Smooth muscle cell (in vitro differentiated cells): ENCODE results near the gene VAV1. TPM values are rescaled to one million over a fixed set of nuclear protein-coding genes. Genes with fewer than 3 reads are reported as not detected.

ENCODE experiments used
- DNase-seq: peaks from one replicate; lab custom pipeline; 2025; ENCODE audit not compliant: unreplicated experiment; lab: John Stamatoyannopoulos, UW
- H2AFZ ChIP-seq: fragments of 200-600 bp; sonication (generic); 2 replicates; pipeline ENCODE4 v1.6.0; 2016; ENCODE audit warnings: antibody characterized with exemption, low read depth, mild to moderate bottlenecking
- H3F3A ChIP-seq: fragments of 200-600 bp; sonication (generic); 2 replicates; pipeline ENCODE4 v1.6.0; 2017; ENCODE audit warnings: antibody characterized with exemption, low read depth
- H3K27ac ChIP-seq: fragments of 200-600 bp; sonication (generic); 2 replicates; pipeline ENCODE4 v1.5.1; 2016; ENCODE audit warnings: low read depth, mild to moderate bottlenecking
- H3K27me3 ChIP-seq: fragments of 200-600 bp; sonication (generic); 2 replicates; pipeline ENCODE4 v1.6.1; 2016; ENCODE audit warnings: low read depth, mild to moderate bottlenecking
- H3K36me3 ChIP-seq: fragments of 200-600 bp; sonication (generic); 2 replicates; pipeline ENCODE4 v1.5.1; 2016; ENCODE audit warnings: low read depth
- H3K4me1 ChIP-seq: fragments of 200-600 bp; sonication (generic); 2 replicates; pipeline ENCODE4 v1.5.1; 2016; ENCODE audit warnings: low read depth
- H3K4me2 ChIP-seq: fragments of 200-600 bp; sonication (generic); 2 replicates; pipeline ENCODE4 v1.6.0; 2016; ENCODE audit warnings: mild to moderate bottlenecking
- H3K4me3 ChIP-seq: fragments of 200-600 bp; sonication (generic); 2 replicates; pipeline ENCODE4 v1.5.1; 2016; ENCODE audit warnings: mild to moderate bottlenecking
- H3K79me2 ChIP-seq: fragments of 200-600 bp; sonication (generic); 2 replicates; pipeline ENCODE4 v1.6.0; 2016; ENCODE audit warnings: low read depth, mild to moderate bottlenecking
- H3K9ac ChIP-seq: fragments of 200-600 bp; sonication (generic); 2 replicates; pipeline ENCODE4 v1.6.0; 2016; ENCODE audit warnings: low read depth
- H3K9me3 ChIP-seq: fragments of 200-600 bp; sonication (generic); replicated peaks from 2 replicates; pipeline ENCODE4 v1.5.1; 2016; ENCODE audit warnings: low read depth
- H4K20me1 ChIP-seq: fragments of 200-600 bp; sonication (generic); 2 replicates; pipeline ENCODE4 v1.6.0; 2016; ENCODE audit warnings: low read depth
- WGBS: methylation state at CpG from one replicate; pipeline ENCODE4 v1.1.7; 2016; ENCODE audit warnings: low lambda C conversion rate; 5-methylcytosine and 5-hydroxymethylcytosine counted together
- polyA plus RNA-seq: library from polyadenylated mRNA; unstranded; fragments of >200 nt; fragmentation: Nextera tagmentation; extraction: Ambion mirVana; gene quantifications from 2 replicates; pipeline ENCODE4 v1.2.1, GENCODE V29; 2016
- total RNA-seq: library from RNA; depleted of rRNA; stranded (reverse); fragments of >200 nt; gene quantifications from 2 replicates; pipeline ENCODE4 v1.2.3, GENCODE V29; 2014
- TF ChIP-seq, protein P1 (sequence below): fragments of 200-600 bp; sonication (generic); IDR thresholded peaks from 2 replicates; pipeline ENCODE4 v1.5.1; 2017; ENCODE audit warnings: borderline replicate concordance, mild to moderate bottlenecking, antibody characterized with exemption; ENCODE audit not compliant: insufficient read depth, poor library complexity, severe bottlenecking

Gene VAV1
- total and polyA plus RNA-seq, 2 experiments from 2014 or later: not detected

DNA sequence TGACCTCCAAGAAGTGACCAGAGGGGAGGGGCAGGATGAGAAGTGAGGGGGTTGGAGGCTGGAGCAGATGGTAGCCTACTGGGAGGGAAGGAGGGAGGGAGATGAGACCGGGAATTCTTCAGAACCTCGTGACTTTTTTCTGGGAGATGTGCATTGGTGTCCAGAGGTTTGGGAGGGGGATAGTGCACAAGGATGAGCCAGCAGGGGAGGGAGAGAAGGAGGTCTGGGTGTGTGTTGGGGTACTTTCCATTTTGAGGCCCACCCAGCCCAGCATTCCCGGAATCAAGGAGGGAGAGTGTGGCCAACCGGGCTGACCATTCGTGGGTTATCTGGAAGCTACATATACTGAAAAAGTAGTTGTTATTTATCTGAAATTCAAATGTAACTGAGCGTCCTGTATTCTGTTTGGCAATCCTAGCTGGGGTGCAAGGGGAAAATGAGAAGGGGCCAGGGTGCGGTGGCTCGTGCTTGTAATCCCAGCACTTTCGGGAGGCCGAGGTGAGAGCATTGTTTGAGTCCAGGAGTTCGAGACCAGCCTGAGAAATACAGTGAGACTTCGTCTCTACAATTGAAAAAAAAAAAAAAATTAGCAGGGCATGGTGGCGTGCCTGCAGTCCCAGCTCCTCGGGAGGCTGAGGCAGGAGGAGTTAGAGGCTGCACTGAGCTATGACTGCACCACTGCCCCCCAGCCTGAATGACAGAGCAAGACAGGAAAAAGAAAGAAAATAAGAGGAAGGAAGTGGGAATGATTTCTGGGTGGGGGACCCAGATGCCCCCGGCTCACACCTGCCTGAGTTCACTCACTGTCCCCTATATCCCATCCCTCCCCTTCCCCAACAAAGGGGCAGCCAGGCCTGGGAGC, 47.6 kb upstream of the VAV1 start:
- H3K9ac ChIP-seq: no peak overlapping the region
- H3K9me3 ChIP-seq: no peaks in the 10 kb centered on the region
- no peaks in the 10 kb centered on the region for H3K36me3 ChIP-seq
- no peaks in the 10 kb centered on the region for H3K4me1 ChIP-seq
- TF ChIP-seq, protein P1, sequence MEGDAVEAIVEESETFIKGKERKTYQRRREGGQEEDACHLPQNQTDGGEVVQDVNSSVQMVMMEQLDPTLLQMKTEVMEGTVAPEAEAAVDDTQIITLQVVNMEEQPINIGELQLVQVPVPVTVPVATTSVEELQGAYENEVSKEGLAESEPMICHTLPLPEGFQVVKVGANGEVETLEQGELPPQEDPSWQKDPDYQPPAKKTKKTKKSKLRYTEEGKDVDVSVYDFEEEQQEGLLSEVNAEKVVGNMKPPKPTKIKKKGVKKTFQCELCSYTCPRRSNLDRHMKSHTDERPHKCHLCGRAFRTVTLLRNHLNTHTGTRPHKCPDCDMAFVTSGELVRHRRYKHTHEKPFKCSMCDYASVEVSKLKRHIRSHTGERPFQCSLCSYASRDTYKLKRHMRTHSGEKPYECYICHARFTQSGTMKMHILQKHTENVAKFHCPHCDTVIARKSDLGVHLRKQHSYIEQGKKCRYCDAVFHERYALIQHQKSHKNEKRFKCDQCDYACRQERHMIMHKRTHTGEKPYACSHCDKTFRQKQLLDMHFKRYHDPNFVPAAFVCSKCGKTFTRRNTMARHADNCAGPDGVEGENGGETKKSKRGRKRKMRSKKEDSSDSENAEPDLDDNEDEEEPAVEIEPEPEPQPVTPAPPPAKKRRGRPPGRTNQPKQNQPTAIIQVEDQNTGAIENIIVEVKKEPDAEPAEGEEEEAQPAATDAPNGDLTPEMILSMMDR: no peak
- H3K79me2 ChIP-seq: no peaks in the 10 kb centered on the region
- H2AFZ ChIP-seq: no peak overlapping the region
- no peaks in the 10 kb centered on the region for H3K27me3 ChIP-seq
- H4K20me1 ChIP-seq: no peaks in the 10 kb centered on the region
- H3F3A ChIP-seq: no peaks in the 10 kb centered on the region
- H3K4me2 ChIP-seq: no peak overlapping the region
- H3K27ac ChIP-seq: no peak overlapping the region
- DNase-seq: no peak
- WGBS: 87% methylated on average over 15 of the region's 15 CpGs
- H3K4me3 ChIP-seq: no peak overlapping the region

- H3K27ac ChIP-seq: no peak overlapping the region
- DNase-seq: no peak
- no peak overlapping the region for H2AFZ ChIP-seq
- H3K27me3 ChIP-seq: no peaks in the 10 kb centered on the region
- H4K20me1 ChIP-seq: no peaks in the 10 kb centered on the region
- H3K4me3 ChIP-seq: no peak overlapping the region
- H3K9me3 ChIP-seq: no peaks in the 10 kb centered on the region
- 90% methylated on average over 16 of the region's 16 CpGs for WGBS
- H3K9ac ChIP-seq: no peak overlapping the region
- TF ChIP-seq, protein P1: no peak
- no peaks in the 10 kb centered on the region for H3K79me2 ChIP-seq
- no peaks in the 10 kb centered on the region for H3K4me1 ChIP-seq
- H3K4me2 ChIP-seq: no peak overlapping the region
- no peaks in the 10 kb centered on the region for H3K36me3 ChIP-seq
- H3F3A ChIP-seq: no peaks in the 10 kb centered on the region
Measured at GRCh38 chr19:6725513-6726231, 46.8 kb upstream of the VAV1 start.

- no peaks in the 10 kb centered on the region for H3K79me2 ChIP-seq
- 88% methylated on average over 8 of the region's 8 CpGs for WGBS
- no peak overlapping the region for H2AFZ ChIP-seq
- H3K9ac ChIP-seq: no peak overlapping the region
- no peak overlapping the region for H3K27ac ChIP-seq
- no peaks in the 10 kb centered on the region for H3K9me3 ChIP-seq
- no peaks in the 10 kb centered on the region for H3K36me3 ChIP-seq
- no peaks in the 10 kb centered on the region for H3K27me3 ChIP-seq
- H3F3A ChIP-seq: no peaks in the 10 kb centered on the region
- no peak overlapping the region for H3K4me3 ChIP-seq
- TF ChIP-seq, protein P1: no peak
- DNase-seq: no peak
- no peak overlapping the region for H3K4me2 ChIP-seq
- no peaks in the 10 kb centered on the region for H3K4me1 ChIP-seq
- no peaks in the 10 kb centered on the region for H4K20me1 ChIP-seq
Measured at GRCh38 chr19:6728346-6728745, 44.2 kb upstream of the VAV1 start.
